ENCODE measurements around the gene DBNDD1. TPM values are rescaled to one million over a fixed set of nuclear protein-coding genes. Genes with fewer than 3 reads are reported as not detected.

The DBNDD1 gene
- total and polyA plus RNA-seq, 2 donors (not counting 3 experiments of a cell fraction or from before 2014, with no cell fraction given) = 28.2 to 45.7 TPM

DNA sequence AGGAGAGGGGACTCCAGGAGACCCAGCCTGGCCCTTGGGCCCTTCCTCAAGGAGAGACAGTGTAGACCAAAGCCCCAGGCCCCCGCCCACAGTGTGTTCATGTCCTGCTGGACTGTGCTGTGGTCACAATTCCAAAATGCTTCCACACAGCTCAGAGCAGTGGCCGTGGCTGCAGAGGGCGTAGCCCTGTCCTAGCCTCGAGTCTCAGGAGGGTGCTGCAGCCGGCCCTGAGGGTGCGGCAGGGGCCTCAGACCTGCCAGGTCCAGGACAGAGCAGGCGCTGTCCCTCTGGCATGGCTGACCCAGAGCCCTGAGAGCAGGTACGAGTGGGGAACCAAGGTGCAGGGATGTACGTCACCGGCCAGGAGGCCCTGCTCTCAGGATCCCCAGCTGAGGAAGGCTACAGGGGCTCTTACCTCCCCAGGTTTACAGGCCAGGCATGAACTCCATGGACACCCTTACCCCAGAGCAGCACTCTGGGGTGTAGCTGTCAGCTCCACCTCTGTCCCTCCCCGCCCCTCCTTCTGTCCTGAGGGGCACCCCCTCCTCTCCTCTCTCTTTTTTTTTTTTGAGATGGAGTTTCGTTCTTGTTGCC is 7.3 kb downstream of the DBNDD1 start:
- Histone ChIP-seq H3K27ac (ENCODE audit: insufficient read depth, low read depth, low read length) (no peak overlapping the region), H2AFZ (ENCODE audit: low read depth, low read length) (no peak overlapping the region), H3K9me1 (replicated peaks; ENCODE audit: control insufficient read depth, extremely low read depth, insufficient read depth, low read length) (no peaks in the 10 kb centered on the region), H3K4me1 (ENCODE audit: control insufficient read depth, extremely low read depth, insufficient read depth, low read length) (peaks cover 19% of the 10 kb centered on the region), H3K9me3 (replicated peaks; ENCODE audit: control insufficient read depth, insufficient read depth, low read length) (no peaks in the 10 kb centered on the region), H4K20me1 (replicated peaks; ENCODE audit: control insufficient read depth, extremely low read depth, insufficient read depth, low read length) (no peaks in the 10 kb centered on the region), H3K4me3 (replicated peaks in 1 of 3; ENCODE audit: insufficient read depth in 1 of 3, low read depth in 1 of 3, low read length in 3 of 3) (no peak overlapping the region), H3K9ac (replicated peaks; ENCODE audit: extremely low read depth, insufficient read depth, low read length) (no peak overlapping the region), H3K79me2 (ENCODE audit: control insufficient read depth, insufficient read depth, low read length) (peaks cover 3% of the 10 kb centered on the region), H3K4me2 (ENCODE audit: insufficient read depth, low read length) (no peak overlapping the region), H3K27me3 (ENCODE audit: control insufficient read depth in 2 of 2, insufficient read depth in 2 of 2, low read length in 2 of 2) (no peaks in the 10 kb centered on the region), H3K36me3 (ENCODE audit: control insufficient read depth in 2 of 2, extremely low read depth in 1 of 2, insufficient read depth in 2 of 2, low read length in 2 of 2) (no peaks in the 10 kb centered on the region)
- dilution Hi-C loops (cut with MboI; ENCODE audit: extremely low pct_ligation_motif_present, low sequenced_read_pairs) (no loop called here), intact Hi-C loops (cut with micrococcal nuclease) (no loop called here)
- ChIA-PET POLR2A (no interaction called here), CTCF (no interaction called here)
- DNase-seq (ENCODE audit: low read depth, low spot score) = no peak
- BruUV-seq (replicated peaks) = no TSS peak
- no peak for FAIRE-seq
- TF ChIP-seq FOS (IDR thresholded peaks at IDR 0.05; ENCODE audit: borderline replicate concordance, insufficient read depth, low read length) (no peak), POLR2AphosphoS5 (IDR thresholded peaks at IDR 0.05; ENCODE audit: insufficient read depth, low read depth, low read length) (no peak), MYC (IDR thresholded peaks at IDR 0.05; ENCODE audit: low read depth, low read length) (no peak), JUN (IDR thresholded peaks at IDR 0.05; ENCODE audit: borderline replicate concordance, insufficient read depth, insufficient read length, low read depth) (no peak), EZH2 (IDR thresholded peaks at IDR 0.05; ENCODE audit: borderline replicate concordance, low read depth, low read length, severe bottlenecking) (no peak), POLR2A (IDR thresholded peaks at IDR 0.05; ENCODE audit: low read depth, low read length) (no peak), GATA2 (IDR thresholded peaks at IDR 0.05; ENCODE audit: insufficient read depth, insufficient read length, low read depth, low read length) (no peak)
- TF ChIP-seq, protein P1, sequence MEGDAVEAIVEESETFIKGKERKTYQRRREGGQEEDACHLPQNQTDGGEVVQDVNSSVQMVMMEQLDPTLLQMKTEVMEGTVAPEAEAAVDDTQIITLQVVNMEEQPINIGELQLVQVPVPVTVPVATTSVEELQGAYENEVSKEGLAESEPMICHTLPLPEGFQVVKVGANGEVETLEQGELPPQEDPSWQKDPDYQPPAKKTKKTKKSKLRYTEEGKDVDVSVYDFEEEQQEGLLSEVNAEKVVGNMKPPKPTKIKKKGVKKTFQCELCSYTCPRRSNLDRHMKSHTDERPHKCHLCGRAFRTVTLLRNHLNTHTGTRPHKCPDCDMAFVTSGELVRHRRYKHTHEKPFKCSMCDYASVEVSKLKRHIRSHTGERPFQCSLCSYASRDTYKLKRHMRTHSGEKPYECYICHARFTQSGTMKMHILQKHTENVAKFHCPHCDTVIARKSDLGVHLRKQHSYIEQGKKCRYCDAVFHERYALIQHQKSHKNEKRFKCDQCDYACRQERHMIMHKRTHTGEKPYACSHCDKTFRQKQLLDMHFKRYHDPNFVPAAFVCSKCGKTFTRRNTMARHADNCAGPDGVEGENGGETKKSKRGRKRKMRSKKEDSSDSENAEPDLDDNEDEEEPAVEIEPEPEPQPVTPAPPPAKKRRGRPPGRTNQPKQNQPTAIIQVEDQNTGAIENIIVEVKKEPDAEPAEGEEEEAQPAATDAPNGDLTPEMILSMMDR (IDR thresholded peaks at IDR 0.05; ENCODE audit: extremely low read depth in 1 of 2, insufficient read depth in 1 of 2, low read depth in 1 of 2, low read length in 2 of 2) = no peak
- TF ChIP-seq, protein P2, sequence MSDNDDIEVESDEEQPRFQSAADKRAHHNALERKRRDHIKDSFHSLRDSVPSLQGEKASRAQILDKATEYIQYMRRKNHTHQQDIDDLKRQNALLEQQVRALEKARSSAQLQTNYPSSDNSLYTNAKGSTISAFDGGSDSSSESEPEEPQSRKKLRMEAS (IDR thresholded peaks at IDR 0.05; ENCODE audit: insufficient read depth, insufficient read length) = no peak
